GM18858 (cell line): ENCODE data around the gene TTC6.

Experiments
- ATAC-seq: cut with Tn5 transposase; IDR thresholded peaks from one replicate; pipeline ENCODE4 v1.9.1; 2021; ENCODE audit not compliant: unreplicated experiment

TTC6 gene

GRCh38 chr14:37584211-37585100 lies 11.0 kb upstream of the TTC6 start:
- no peak for ATAC-seq

DNA sequence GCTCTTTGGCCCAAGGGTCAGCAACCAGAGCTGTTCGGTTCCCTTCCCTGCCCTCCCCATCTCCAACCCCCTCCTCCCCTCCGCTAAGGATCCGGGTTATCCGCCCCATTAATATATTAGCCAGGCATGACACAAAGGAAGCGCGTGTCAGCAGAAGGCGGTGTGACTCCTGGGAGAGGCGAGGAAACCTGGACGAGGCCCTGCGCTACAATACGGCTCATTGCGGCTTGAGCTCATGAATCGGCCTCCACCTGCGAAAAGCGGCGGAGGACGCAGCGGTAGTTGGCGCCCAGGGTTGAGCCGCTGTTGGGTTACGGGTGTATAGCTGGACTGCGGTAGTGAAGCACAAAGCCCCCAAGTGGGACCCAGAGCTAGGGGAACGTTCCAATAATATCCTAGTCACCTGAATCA lies 10.3 kb upstream of the TTC6 start:
- no peak for ATAC-seq

DNA sequence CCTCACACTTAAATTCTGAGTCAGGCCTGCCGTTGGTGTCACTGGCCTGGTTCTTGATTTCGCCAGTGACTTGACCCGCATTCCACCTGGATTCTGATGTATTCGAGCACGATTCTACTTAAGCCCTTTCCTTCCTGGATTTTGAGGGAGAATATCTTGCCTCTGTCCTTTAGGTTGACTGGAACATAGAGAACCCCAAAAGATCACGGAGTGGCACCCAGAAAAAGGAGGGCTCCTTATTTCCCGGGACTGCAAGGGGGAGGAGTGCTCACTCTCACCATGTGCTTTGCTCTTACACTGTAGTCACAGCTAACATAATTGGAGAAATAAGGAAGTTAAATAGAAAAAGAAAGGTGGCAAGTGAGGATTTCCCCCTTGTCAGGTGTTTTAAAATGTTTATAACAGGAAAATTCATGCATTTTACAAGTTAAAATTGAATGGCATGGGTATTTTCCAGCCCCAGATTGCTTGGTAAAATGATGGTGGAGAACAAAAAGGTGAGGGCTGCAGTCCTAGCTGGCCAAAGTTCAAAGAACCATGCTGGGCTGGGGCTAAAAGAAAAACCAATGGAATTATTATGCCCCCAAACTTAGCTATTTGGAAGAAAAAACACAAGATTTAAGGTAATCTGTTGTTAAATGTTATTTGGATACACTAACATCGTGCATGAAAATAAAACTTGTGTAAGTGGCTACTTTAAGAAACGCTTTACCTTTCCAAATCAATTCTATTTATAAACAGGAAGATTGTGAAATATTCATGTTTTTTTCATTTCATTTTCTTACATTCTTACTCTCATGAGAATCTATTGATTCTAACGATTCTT lies 9.2 kb upstream of the TTC6 start:
- ATAC-seq: no peak

DNA sequence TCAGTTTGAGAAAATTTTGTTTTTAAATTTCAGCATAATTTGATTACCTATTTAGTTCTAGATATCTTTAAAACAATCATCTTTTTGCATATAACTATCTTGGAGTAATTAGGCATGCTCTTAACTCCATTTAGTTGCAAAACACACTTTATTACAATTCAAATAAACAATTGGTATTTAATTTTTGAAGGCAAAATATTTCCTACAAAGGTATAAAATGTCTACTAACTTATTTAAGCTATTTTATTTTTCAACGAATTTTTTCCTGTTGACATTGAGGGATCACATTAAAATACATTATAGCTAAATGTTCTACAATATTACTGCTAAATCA lies 8.7 kb upstream of the TTC6 start:
- ATAC-seq: no peak

GRCh38 chr14:37587131-37587803 lies 8.2 kb upstream of the TTC6 start:
- ATAC-seq: no peak

DNA sequence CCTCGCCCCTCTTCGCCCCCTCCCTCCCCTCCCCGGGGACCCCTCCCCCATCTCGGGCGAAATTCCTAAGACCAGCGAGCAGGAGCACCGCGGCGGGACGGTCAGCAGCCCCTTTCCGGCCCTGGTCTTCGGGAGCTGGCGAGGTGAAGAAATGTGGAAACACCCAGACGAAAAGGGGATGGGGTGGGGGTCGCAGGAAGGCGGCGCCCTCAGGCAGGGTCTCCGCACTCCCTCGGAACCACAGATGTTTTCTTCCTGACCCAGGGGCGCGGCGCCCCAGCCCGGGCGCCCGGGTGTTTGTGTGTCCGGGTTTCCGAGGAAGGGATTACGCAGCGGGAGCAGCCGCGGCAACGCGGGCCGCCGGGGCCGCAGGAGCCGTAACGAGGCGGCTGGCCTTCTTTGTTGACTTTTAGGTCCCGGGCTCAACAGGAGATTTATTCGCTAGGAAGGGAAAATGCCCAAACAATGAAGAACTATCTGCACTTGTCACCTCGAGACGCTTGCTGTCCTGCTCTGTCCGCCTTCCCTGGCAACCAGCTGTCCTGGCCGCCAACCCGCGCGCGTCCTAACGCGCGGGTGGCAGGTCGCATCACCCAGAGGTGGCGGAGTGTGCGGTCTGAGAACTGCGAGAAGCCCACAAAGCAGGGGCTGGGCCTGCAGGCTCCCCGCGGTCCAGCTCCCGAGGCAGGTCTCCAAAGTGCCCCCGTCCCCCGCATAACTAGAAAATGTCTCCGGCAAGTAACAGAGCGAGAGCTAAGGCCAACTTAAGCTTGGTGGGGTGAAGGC lies 7.4 kb upstream of the TTC6 start:
- no peak for ATAC-seq

DNA sequence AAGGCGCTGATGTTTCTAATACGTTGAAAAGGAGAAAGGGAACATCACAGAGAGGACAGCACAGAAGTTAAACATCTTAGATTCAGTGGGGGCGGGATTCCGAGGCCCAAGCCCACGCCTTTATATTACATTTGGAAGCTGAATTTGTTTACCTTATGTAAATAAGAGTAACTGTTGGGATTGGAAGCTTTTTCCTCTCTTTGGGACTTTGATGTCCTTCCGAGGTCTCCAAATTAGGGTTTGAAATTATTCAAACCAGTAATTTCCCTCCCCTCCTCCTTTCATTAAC lies 6.8 kb upstream of the TTC6 start:
- no peak for ATAC-seq

- no peak for ATAC-seq
These were observed 6.3 kb upstream of the TTC6 start for GRCh38 chr14:37588956-37589714.

GRCh38 chr14:37589715-37590427 lies 5.6 kb upstream of the TTC6 start:
- ATAC-seq: no peak

DNA sequence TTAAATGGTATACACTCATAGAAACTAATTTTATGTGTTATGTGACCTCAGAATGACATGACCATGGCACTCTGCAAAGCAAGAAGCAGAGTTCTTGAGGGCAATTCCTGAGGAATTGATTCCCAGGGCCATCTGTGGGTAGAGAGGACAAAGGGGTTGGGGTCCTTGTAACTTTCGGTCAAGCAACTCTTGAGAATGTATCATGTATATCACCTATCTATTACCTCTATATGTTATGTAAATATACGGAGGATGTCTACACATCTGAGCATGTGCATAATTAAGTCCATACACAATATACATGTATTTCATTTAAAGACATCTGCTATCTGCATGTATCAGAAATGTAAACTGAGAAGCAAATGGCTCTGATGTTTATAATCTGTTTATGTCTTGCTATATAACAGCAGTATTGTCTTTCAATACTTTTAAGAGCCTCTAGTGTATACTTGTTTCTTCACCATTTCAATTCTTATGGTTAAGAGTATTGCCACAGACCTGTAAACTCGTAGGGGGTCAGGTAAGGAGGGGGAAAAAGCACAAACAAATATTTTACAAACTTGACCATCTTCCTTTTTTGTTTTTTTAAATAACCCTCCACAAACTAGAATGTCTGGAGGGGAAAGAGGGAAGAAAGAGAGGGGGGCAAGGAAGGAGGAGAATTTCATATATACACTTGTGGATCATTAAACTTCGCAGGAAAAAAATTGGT lies 4.8 kb upstream of the TTC6 start:
- ATAC-seq: no peak

- ATAC-seq: no peak
These were observed 4.0 kb upstream of the TTC6 start for GRCh38 chr14:37591311-37591940.

DNA sequence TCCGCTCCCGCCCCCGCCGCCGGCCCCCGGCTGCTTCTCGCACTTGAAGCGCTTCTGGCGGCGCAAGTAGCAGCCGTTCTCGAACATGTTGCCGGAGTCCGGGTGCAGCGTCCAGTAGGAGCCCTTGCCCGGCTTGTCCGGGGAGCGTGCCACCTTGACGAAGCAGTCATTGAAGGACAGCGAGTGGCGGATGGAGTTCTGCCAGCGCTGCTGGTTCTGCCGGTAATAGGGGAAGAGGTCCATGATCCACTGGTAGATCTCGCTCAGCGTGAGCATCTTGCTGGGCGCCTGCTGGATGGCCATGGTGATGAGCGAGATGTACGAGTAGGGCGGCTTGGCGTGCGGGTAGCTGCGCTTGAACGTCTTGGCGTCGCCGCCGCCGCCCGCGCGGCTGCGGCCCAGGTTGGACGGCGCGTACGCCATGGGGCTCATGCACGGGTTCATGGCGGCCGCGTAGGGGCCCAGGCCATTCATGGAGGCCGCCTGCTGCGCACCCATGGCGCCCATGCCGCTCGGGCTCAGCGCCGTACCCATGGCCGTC lies 3.4 kb upstream of the TTC6 start:
- ATAC-seq: no peak

DNA sequence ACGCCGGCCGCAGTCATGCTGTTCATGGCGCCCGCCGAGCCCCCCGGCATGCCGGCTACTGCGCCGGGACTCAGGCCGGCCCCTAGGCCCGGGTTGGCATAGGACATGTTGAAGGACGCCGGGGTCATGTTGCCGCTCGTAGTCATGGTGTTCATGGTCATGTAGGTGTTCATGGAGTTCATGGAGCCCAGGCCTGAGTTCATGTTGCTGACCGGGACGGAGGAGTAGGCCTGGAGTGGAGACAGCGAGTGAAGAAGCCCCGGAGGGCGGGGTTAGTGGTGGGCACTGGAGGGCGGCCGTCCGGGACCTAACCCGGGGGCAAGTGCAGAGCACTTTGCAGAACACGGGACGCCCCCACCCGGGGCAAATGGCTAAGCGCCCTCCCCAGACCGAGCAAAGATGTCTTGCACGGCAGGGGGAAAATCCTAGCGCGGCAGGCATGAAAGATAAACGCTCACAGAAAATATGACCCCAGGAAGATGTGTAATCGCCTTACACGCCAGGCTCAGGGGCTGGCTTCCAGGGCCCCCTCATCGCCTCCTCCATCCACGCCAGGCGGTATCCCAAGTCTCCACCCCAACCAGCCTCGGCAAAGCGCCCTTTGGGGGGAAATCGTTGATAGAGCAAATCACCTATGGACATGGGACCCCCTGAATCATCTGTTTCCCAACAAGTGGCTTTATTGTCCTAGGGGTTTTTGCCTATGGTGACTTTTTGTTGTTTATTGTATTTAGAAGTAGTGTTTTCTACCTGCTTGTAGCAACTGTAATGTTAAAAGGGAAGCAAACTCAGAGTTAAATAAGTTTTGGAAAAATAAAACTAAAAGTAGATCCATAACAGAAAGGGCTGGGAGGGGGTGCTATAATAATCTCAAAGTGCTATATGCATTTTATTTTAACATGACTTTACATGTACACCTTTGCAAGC lies 2.7 kb upstream of the TTC6 start:
- no peak for ATAC-seq

DNA sequence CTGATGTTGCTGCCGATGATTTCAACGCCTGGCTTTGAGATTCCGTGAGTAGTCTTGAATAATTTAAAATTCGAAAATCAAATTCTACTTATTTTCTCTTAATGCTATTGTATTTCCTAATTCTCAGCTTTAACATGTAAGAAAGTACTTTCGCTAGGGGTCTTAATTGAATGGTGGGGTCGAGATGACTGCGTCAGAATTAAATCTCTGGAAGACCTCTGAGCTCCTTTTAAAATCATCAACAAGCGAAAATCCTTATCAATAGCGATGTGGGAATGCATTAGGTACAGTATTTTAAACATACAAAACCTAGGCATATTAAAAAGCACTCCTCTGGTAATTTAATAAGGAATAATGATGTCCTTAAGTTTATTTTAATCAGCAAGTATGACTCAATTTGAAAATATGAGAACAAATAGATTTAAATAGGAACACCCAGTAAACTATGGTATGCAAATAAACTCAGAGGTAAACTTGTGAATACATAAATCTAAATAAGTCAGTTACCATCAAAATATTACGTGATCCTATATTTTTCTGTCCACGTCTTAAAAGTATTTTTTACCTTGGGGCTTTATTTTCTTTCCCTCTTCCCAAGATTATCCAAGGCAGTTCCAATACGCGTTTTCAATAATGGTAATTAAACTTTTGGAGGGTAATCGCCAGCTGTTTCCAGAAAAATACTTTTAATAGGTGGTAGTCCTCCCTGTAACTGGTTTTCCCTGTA lies 1.8 kb upstream of the TTC6 start:
- ATAC-seq: no peak

DNA sequence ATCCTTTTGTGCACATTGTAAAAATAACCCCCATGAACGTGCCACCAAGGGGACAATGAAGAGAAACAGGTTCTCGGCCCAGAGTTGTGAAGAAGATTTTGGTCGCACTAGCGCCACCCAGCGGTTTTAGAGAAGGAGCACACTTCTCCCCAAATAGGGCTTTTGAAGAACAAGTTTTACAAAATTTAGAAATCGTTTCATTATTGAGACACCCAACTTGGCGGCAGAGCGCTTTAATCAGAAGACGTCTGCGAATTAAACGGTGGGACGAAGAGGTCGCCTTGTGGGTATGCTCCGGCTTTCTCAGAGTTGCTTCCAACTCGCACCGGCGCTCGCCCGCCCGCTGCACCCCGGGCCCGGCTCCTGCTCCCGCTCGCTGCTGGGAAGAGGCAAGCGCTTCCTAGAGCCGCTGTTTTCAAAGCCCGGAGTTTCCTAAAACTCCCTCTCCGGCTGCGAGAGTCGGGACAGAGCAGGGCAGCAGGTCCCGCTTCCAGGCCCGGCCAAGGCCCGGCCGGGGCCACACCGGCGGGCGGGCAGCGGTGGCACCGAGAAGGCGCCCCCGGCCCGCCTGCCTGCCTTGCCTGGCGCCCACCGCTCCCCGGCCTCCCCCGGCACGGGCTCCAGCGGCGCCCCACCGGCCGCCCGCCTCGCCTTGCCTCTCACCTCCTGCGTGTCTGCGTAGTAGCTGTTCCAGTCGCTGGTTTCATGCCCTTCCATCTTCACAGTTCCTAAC lies 1.0 kb upstream of the TTC6 start:
- ATAC-seq: no peak
